ELF-1 (cell line): ENCODE measurements around the gene LYRM2.

ENCODE experiments used
- DNase-seq: peaks from one replicate; pipeline ENCODE4 v3.0.0-alpha.2; 2016; ENCODE audit warnings: low read depth, low spot score

LYRM2 gene

GRCh38 chr6:89596056-89596455 lies 42.5 kb downstream of the LYRM2 start:
- DNase-seq: no peak

- no peak for DNase-seq
Measured at GRCh38 chr6:89591745-89592144, 46.8 kb downstream of the LYRM2 start.

- DNase-seq: peak; percentile 25
Measured at GRCh38 chr6:89590133-89590532, 48.4 kb downstream of the LYRM2 start.

GRCh38 chr6:89589297-89590025 lies 49.1 kb downstream of the LYRM2 start:
- peak; percentile 77 for DNase-seq

DNA sequence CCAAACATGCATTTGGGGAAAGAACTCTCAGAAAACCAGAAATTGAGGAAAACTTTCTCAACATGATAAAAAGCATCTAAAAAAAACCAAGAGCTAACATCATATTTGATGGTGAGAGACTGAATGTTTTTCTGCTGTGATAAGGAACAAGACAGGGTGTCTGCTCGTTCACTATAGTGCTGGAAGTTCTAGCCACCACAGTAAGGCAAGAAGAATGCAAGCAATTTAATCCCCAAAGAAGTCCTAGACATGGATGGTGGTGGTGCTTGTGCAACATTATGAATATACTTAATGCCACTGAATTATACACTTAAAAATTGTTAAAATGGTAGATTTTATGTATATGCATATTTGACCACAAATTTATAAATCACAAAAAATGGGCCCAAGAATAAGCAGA lies 53.4 kb downstream of the LYRM2 start:
- no peak for DNase-seq

DNA sequence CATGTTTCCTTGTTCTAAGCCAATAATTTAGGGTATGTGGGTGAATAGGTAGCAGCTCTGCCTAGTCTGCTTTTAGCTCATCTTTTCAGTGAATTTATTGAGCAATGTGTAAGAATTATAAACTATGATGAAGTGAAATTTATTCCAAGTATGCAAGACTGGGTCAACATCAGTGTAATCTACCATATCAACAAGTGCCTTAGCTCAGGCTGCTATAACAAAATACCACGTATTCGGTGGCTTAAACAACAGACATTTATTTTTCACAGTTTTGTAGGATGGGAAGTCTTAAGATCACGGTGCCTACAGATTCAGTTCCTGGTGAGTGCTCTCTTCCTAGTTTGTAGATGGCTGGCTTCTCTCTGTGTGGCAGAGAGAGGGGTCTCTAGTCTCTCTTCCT lies 54.0 kb downstream of the LYRM2 start:
- no peak for DNase-seq

DNA sequence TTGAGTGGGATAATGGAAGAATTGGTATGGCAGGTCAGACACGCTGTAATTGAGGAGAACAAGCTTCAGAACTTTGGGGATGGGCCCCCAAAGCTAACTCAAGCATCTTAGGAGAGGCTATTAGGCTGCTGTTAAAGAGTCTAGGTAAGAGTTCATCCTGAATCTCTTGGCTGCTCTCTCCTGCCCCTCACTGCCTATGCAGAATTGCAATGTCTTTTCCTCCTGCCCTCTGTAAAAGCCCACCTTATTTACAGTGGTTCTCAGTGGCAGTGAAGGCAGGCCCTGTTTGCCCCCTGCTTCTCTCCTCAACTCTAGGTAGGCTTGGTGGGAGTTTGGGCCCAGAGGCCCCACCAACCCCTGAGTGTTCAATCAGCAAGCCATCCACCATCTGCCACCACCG lies 55.0 kb downstream of the LYRM2 start:
- no peak for DNase-seq

DNA sequence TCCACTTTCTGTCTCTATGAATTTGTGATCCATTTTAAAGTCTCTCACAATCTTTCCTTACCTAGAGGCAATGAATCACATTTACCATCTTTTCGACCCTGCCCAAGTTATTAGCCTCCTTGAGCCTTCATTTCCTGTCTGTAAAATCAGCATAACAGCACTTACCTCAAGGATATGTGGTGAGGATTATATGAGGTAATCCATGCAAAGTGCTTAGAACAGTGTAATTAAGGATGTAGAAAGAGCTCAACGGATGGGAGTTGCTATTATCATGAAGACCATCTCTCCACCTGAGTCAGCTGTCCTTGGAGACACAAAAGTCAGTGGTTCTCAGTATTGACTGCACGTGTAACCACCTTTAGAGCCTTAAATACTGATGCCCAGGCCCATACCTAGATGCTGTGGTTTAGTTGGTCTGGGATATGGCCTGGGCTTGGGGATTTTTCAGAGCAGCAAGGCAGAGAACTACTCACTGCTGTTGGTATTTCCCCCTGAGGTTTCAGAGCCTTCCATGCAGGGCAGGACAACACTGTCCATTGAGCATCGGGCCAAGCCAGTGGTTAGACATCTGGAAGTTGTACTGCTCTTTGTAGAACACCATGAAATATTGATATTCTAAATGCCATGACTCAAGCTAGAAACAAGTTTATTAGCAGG lies 55.8 kb downstream of the LYRM2 start:
- no peak for DNase-seq

GRCh38 chr6:89581689-89582088 lies 56.9 kb downstream of the LYRM2 start:
- DNase-seq: no peak

- no peak for DNase-seq
Measured at GRCh38 chr6:89580997-89581666, 57.4 kb downstream of the LYRM2 start.

GRCh38 chr6:89575562-89575960 lies 63.0 kb downstream of the LYRM2 start:
- DNase-seq: no peak

GRCh38 chr6:89574910-89575561 lies 63.5 kb downstream of the LYRM2 start:
- peak; percentile 70 for DNase-seq

GRCh38 chr6:89567630-89568390 lies 70.7 kb downstream of the LYRM2 start:
- no peak for DNase-seq

DNA sequence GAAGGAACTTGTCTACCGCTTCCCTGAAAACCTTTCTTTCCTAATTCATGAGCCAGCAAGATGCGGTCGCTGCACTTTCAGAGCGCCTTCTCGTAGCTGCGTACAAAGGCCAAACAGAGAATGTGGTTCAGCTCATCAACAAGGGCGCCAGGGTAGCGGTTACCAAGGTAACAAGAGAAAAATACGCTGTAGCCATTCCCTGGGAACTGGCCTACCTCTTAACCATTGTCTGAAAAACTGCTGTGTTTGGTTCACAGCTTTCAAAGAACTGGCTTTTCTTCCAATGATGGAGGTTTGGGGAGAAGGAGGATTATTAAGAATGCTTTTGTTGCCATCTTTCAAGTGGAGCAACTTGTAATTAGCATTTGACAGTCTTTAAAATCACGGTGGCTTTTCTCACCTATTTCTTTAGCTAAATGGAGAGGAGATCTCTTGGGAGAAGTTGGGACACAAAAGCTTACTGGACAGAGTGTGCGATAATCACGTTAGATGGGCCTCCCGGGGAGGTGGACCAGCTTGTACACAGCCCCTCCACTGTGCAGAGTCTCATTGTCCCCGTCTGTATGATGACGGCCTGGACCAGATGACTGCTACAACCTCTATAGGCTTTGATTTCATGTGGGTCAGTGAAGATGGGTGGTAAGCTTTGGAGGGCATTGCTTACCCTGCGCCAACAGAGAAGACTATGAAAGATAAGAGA lies 71.5 kb downstream of the LYRM2 start:
- peak; percentile 34 for DNase-seq

- no peak for DNase-seq
Measured at GRCh38 chr6:89566008-89566800, 72.3 kb downstream of the LYRM2 start.

DNA sequence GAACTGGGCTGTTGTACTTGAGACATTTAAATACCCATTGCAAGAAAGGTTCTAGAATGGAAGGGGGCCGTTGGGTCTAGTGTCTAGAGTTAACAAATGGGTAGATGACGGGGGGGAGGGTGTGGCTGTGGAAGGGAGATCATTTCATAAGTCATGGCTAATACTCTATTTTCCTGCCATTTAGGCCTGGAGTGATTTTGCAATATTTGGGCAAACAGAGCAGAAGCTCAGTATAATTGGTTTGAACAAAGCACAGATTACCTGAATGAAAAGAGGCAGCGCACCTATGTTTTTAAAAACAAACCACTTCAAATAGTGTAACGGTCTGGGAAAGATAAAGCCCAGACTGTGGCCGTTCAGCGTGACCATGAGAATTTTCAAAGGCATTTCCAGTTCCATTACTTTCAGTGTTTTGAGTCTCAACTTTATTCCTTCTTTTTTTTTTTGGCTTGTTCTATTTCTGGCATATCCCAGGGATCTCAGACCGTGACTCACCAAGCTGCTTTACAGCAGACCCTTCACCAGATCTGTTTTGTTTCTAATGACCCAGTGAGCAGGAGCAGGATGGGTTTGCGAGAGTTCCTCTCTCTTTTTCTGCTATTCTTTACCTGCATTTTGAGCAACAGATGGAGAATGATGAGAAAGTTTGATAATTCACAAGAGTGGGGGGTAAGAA lies 73.7 kb downstream of the LYRM2 start:
- DNase-seq: no peak

GRCh38 chr6:89563866-89564265 lies 74.7 kb downstream of the LYRM2 start:
- no peak for DNase-seq

- peak; percentile 21 for DNase-seq
Measured at GRCh38 chr6:89562093-89562973, 76.2 kb downstream of the LYRM2 start.

DNA sequence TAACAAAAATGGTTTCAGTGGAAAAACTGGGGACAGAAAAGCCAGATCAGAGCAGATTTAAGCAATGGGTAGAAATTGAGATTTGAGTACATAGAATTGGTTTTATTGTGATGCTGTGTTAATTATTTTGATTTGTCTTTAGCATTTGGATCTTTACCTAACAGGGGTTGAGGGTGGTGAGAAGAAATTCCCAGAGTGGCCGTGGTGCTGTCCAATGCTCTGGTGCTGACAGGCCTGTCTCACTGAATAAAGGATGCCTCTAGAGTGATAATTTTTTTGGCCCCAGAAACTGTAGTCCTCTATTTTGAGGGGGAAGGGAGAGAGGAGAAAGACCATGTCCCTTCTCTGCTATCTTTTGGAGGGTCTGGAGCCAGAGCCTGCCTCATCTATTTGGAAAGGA lies 79.1 kb downstream of the LYRM2 start:
- DNase-seq: peak; percentile 34
